PC-3 (cell line): ENCODE results near the gene FGFRL1. TPM values are rescaled to one million over a fixed set of nuclear protein-coding genes. Genes with fewer than 3 reads are reported as not detected.

Experiments
- ATAC-seq: fragments of 200-7000 bp; cut with Tn5 transposase; 2 replicates; pipeline ENCODE4 v1.9.1; 2020; ENCODE audit warnings: mild to moderate bottlenecking, moderate library complexity
- BruUV-seq: library from RNA; stranded (reverse); fragments of 400-500 nt; replicated peaks from 2 replicates; lab custom pipeline; 2021; lab: Mats Ljungman, UMichigan
- CTCF ChIA-PET: fragments of 300-600 bp; sonication (Branson Sonifier 250); formaldehyde crosslinking; loops from one replicate; lab custom pipeline; 2022; ENCODE audit warnings: antibody characterized with exemption; lab: Charles Lee
- POLR2A ChIA-PET: fragments of 300-600 bp; sonication (Branson Sonifier 250); formaldehyde crosslinking; loops from one replicate; lab custom pipeline; 2022; ENCODE audit warnings: antibody characterized with exemption; ENCODE audit not compliant: unreplicated experiment; lab: Charles Lee
- DNase-seq: peaks from one replicate; pipeline ENCODE4 v3.0.0-alpha.2; 2015
- H2AFZ ChIP-seq: fragments of 300-600 bp; sonication (generic); 2 replicates; pipeline ENCODE4 v1.6.0; 2016; ENCODE audit warnings: antibody characterized with exemption, low read length
- H3F3A ChIP-seq: fragments of 300-600 bp; sonication (generic); one replicate; pipeline ENCODE4 v1.6.0; 2017; ENCODE audit warnings: antibody characterized with exemption, low read length, control low read depth, mild to moderate bottlenecking; ENCODE audit not compliant: unreplicated experiment
- H3K27ac ChIP-seq: fragments of 300-600 bp; sonication (generic); 2 replicates; pipeline ENCODE4 v1.5.1; 2016; ENCODE audit warnings: mild to moderate bottlenecking, low read length
- H3K27me3 ChIP-seq: fragments of 300-600 bp; sonication (generic); 2 replicates; pipeline ENCODE4 v1.6.1; 2016; ENCODE audit warnings: low read length, mixed read lengths
- H3K36me3 ChIP-seq: fragments of 300-600 bp; sonication (generic); 2 replicates; pipeline ENCODE4 v1.6.1; 2016; ENCODE audit warnings: low read depth, mixed run types, low read length, mixed read lengths
- H3K4me1 ChIP-seq: fragments of 300-600 bp; sonication (generic); 2 replicates; pipeline ENCODE4 v1.5.1; 2016; ENCODE audit warnings: low read length; ENCODE audit not compliant: insufficient read depth
- H3K4me2 ChIP-seq: fragments of 300-600 bp; sonication (generic); 2 replicates; pipeline ENCODE4 v1.6.0; 2016; ENCODE audit warnings: low read length
- H3K4me3 ChIP-seq: fragments of 300-600 bp; sonication (generic); 2 replicates; pipeline ENCODE4 v1.5.1; 2016; ENCODE audit warnings: mild to moderate bottlenecking, low read length, mixed read lengths
- H3K79me2 ChIP-seq: fragments of 300-600 bp; sonication (generic); 2 replicates; pipeline ENCODE4 v1.6.1; 2017; ENCODE audit warnings: low read length, mixed read lengths
- H3K9ac ChIP-seq: fragments of 300-600 bp; sonication (generic); 2 replicates; pipeline ENCODE4 v1.6.0; 2016; ENCODE audit warnings: mild to moderate bottlenecking, low read length
- H3K9me2 ChIP-seq: fragments of 300-600 bp; sonication (generic); replicated peaks from 2 replicates; pipeline ENCODE4 v1.6.1; 2016; ENCODE audit warnings: mixed run types, low read length, mixed read lengths
- H3K9me3 ChIP-seq: fragments of 300-600 bp; sonication (generic); 2 replicates; pipeline ENCODE4 v1.6.1; 2016; ENCODE audit warnings: low read length, mixed read lengths
- H4K20me1 ChIP-seq: fragments of 300-600 bp; sonication (generic); 2 replicates; pipeline ENCODE4 v1.6.1; 2016; ENCODE audit warnings: low read length, mixed read lengths
- EZH2 ChIP-seq: fragments of 300-600 bp; sonication (generic); IDR thresholded peaks from one replicate; pipeline ENCODE4 v1.6.1; 2017; ENCODE audit warnings: antibody characterized with exemption, mild to moderate bottlenecking, low read length; ENCODE audit not compliant: unreplicated experiment
- EZH2phosphoT487 ChIP-seq: fragments of 300-600 bp; sonication (generic); IDR thresholded peaks from 2 replicates; pipeline ENCODE4 v1.6.1; 2018; ENCODE audit warnings: mild to moderate bottlenecking, antibody characterized with exemption, low read length, borderline replicate concordance
- intact Hi-C: fragments of 100-400 bp; cut with micrococcal nuclease; formaldehyde crosslinking; loops from 2 replicates; pipeline ENCODE4 v1.9.0; 2023
- total RNA-seq: library from RNA; depleted of rRNA; stranded (reverse); fragments of >200 nt; gene quantifications from 2 replicates; pipeline ENCODE4 v1.2.3, GENCODE V29; 2014
- TF ChIP-seq, protein P1 (sequence below): fragments of 300-600 bp; sonication (generic); conservative IDR thresholded peaks from 2 replicates; pipeline ENCODE4 v1.5.1; 2017; ENCODE audit warnings: antibody characterized with exemption, low read depth, mild to moderate bottlenecking, low read length

The FGFRL1 gene
- total RNA-seq, 1 experiment from 2014 or later, result 31.2 TPM

DNA sequence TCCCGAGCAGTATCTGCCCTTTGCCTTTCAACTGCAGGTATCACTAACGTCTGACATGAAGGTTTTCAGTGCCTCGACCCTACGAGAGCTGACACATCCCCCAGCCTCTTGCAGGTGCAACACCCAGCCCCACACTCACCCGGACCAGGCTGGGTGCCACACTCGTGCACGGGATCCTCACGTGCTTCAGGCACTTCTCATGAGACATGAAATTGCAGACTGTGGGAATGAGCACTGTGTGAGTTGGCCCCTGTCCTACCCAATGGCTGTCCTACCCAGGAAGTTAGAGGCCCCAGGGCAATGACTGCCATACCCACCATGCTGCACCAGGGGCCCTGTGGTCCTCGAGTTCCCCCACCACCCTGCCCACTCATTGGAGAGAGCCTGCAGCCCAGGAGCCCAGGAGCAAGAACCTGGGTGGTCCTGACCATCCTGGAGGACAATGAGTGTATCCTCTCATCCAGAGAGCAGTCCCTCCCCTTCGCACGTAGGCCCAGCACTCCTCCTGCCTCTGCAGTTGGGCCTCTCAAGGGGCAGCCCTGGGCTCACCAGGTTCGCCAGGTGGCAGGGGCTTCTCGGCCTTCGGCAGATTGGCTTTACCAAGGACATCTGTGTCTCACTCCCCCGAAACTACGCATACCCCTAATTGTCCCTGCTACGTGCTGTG is 40.4 kb upstream of the FGFRL1 start:
- ATAC-seq (no peak), DNase-seq (peak; percentile 9)
- TF ChIP-seq EZH2phosphoT487, result no peak
- TF ChIP-seq, protein P1, sequence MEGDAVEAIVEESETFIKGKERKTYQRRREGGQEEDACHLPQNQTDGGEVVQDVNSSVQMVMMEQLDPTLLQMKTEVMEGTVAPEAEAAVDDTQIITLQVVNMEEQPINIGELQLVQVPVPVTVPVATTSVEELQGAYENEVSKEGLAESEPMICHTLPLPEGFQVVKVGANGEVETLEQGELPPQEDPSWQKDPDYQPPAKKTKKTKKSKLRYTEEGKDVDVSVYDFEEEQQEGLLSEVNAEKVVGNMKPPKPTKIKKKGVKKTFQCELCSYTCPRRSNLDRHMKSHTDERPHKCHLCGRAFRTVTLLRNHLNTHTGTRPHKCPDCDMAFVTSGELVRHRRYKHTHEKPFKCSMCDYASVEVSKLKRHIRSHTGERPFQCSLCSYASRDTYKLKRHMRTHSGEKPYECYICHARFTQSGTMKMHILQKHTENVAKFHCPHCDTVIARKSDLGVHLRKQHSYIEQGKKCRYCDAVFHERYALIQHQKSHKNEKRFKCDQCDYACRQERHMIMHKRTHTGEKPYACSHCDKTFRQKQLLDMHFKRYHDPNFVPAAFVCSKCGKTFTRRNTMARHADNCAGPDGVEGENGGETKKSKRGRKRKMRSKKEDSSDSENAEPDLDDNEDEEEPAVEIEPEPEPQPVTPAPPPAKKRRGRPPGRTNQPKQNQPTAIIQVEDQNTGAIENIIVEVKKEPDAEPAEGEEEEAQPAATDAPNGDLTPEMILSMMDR, result no peak
- no peak for TF ChIP-seq EZH2
- no peaks in the 10 kb centered on the region for H3K9me2 ChIP-seq
- H3K9me3 ChIP-seq, result no peaks in the 10 kb centered on the region
- TSS peak; percentile 21 for BruUV-seq
- peaks cover 18% of the 10 kb centered on the region for H3K4me1 ChIP-seq
- no peak overlapping the region for H2AFZ ChIP-seq
- no peaks in the 10 kb centered on the region for H3K36me3 ChIP-seq
- POLR2A ChIA-PET, result no interaction called here
- peaks cover 7% of the 10 kb centered on the region; the same call in 1 of the 2 replicates for H3K79me2 ChIP-seq
- CTCF ChIA-PET, result no interaction called here
- no peak overlapping the region for H3K9ac ChIP-seq
- H4K20me1 ChIP-seq, result no peaks in the 10 kb centered on the region; the same call in 1 of the 2 replicates
- H3K27ac ChIP-seq, result no peak overlapping the region
- H3F3A ChIP-seq, result no peaks in the 10 kb centered on the region
- H3K27me3 ChIP-seq, result no peaks in the 10 kb centered on the region
- no peak overlapping the region for H3K4me3 ChIP-seq
- H3K4me2 ChIP-seq, result peak overlapping the region; percentile 91; the same call in 1 of the 2 replicates
- intact Hi-C loops, result no loop called here

DNA sequence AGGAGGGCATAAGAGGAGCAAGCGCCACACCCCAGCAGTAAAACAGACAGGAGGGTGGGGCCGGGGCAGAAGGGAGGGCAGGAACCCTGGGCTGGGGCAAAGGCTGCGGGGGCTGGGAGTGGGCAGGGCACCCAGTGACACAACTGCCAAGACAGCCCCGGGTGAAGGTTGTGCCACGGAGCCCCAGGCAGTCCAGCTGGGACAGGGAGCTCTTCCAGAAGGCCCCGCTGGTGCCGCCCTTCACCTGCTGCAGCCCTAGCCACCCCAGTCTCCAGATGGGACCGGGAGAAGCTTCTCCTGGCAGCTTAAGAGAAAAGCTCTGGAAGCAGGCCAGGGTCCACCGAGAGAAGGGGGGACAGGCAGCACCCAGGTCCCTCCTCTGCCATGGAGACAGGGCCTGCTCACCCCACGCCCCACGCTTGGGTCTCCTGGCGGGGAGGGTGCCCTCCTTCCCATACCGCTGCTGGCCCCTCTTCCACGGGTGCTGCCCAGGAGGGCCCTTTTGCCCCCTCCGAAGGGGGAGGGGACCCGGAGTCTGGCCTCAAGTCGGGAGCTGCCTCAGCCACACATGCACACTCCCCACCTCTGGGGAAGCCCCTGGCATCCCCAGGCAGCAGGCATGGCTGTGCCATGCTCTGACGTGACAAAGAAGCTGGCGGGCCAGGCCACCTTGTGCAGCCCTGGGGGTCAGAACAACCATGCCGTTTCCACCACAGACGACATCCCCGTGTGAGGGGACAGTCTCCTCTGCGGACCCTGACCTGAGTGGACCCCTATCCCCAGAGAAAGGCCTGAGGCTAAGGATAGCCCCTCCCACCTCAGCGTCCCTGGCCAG is 39.5 kb upstream of the FGFRL1 start:
- peak; percentile 5 for ATAC-seq
- Histone ChIP-seq H3K9me3 (no peaks in the 10 kb centered on the region), H3K27ac (no peak overlapping the region), H3K79me2 (peaks cover 7% of the 10 kb centered on the region; the same call in 1 of the 2 replicates), H3K4me2 (peak overlapping the region; percentile 91), H3K27me3 (no peaks in the 10 kb centered on the region), H2AFZ (no peak overlapping the region), H3K4me3 (peak overlapping the region; percentile 78), H3K36me3 (no peaks in the 10 kb centered on the region), H3K9ac (peak overlapping the region; percentile 53; the same call in 1 of the 2 replicates), H4K20me1 (no peaks in the 10 kb centered on the region; the same call in 1 of the 2 replicates), H3K9me2 (no peaks in the 10 kb centered on the region), H3K4me1 (peaks cover 18% of the 10 kb centered on the region), H3F3A (no peaks in the 10 kb centered on the region)
- ChIA-PET CTCF (no interaction called here), POLR2A (no interaction called here)
- intact Hi-C loops, result no loop called here
- BruUV-seq, result TSS peak; percentile 31
- no peak for DNase-seq
- TF ChIP-seq EZH2 (no peak), EZH2phosphoT487 (no peak)
- TF ChIP-seq, protein P1, result no peak
